ENCODE results near the gene SEC24D.

Gene SEC24D

DNA sequence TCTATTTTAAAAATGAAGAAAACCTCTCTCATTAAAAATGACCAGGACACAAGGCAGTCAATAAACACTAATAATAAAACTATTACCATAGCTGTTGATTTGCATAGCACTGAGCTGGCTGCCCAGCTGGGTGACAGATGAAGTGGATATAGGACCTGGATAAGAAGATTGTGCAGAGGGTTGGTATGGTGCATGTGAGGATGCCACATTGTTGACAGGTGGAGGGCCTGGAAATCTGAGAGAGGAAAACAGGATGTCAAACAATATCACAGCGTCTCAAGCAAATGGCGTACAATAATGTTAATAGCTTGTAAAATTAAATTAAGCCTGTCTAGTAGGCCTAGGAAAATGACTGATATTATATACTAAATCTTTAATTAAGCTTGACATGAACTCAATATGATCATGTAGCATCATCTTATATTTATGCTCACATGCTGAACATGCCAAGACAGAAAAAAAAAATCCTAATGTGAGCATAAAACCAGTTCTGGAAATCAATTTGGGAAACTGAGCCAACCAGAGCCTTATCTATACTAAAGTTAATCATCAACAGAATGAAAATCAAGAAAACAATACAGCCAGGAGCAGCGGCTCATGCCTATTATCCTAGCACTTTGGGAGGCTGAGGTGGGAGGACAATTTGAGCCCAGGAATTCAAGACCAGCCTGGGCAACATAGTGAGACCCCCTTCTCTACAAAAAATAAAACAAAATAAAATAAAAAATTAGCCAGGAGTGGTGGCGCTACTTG lies 18.6 kb downstream of the SEC24D start:
- no peak overlapping the region for H3K27ac ChIP-seq
- TF ChIP-seq ZFX (IDR thresholded peaks at IDR 0.05; ENCODE audit: borderline replicate concordance) = no peak
- TF ChIP-seq, protein P1, sequence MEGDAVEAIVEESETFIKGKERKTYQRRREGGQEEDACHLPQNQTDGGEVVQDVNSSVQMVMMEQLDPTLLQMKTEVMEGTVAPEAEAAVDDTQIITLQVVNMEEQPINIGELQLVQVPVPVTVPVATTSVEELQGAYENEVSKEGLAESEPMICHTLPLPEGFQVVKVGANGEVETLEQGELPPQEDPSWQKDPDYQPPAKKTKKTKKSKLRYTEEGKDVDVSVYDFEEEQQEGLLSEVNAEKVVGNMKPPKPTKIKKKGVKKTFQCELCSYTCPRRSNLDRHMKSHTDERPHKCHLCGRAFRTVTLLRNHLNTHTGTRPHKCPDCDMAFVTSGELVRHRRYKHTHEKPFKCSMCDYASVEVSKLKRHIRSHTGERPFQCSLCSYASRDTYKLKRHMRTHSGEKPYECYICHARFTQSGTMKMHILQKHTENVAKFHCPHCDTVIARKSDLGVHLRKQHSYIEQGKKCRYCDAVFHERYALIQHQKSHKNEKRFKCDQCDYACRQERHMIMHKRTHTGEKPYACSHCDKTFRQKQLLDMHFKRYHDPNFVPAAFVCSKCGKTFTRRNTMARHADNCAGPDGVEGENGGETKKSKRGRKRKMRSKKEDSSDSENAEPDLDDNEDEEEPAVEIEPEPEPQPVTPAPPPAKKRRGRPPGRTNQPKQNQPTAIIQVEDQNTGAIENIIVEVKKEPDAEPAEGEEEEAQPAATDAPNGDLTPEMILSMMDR (IDR thresholded peaks at IDR 0.05) = no peak

DNA sequence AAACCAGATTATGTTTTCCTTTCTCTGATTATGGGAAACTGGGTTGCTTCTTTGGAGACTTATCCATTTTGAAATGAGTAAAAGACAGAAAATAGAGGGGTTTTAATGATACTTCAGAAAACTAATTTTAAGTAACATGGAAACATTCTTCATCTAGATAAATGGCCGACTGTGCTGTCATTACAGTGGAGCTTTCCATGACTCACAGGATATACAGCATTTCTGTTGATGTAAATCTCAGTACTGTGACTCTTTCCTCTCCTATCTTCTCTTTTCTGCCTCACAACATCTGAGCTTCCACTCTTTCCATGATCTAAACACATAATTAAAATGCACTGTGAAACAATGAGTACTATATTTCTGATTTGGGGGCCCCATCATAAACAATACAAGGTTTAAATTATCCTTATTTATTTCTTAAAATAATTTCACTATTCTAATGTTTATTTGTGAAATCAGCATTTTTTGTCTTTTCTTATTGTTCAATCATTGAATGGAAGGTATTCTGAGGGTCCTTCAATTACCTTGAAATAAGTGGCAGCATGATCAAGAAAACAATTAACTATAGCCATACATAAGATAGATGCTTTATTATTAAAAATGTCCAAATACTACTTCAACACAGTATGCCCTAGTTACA lies 19.3 kb downstream of the SEC24D start:
- H3K27ac ChIP-seq = no peak overlapping the region
- TF ChIP-seq, protein P1 (IDR thresholded peaks at IDR 0.05) = no peak
- no peak for TF ChIP-seq ZFX (IDR thresholded peaks at IDR 0.05; ENCODE audit: borderline replicate concordance)

DNA sequence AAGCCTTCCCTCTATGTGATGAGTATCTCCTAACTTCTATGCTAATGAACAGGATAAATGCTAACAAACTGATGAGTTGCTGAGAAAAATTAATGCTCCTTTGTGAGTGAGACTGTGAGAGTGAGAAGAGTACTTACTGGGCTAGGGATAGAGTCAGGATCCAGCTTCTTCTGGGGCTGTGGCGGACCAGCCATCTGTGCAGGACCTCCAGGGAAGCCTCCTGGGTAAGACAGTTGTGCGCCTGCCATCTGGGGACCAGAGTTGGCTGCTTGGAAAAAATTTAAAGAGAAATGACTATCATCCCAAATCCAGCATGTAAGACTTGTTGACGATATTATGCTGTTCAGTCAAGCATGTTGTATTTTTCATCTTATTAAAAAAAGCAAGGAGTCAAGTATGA lies 21.0 kb downstream of the SEC24D start:
- H3K27ac ChIP-seq = no peak overlapping the region

DNA sequence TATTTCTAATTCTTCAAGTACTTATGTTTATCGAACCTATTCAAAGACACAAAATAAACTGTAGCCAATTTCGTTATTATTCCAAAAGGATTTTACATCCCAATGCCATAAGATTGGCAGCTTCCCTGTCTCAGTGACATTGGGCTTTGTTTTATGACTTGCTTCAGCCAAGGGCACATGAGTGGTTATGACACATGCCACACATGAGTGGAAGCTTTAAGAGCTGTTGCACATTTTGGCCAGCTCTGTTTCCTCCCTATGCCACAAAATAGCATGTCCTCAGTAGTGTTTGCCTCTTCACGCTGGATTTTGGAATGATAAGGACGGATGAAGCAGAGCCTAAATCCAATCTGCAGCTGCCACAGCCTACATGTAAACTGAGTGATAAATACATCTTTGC lies 21.9 kb downstream of the SEC24D start:
- TF ChIP-seq, protein P1 (IDR thresholded peaks at IDR 0.05) = no peak

More for the DNA sequence above, 21.0 kb downstream of the SEC24D start:
- TF ChIP-seq, protein P1 (IDR thresholded peaks at IDR 0.05) = no peak
- TF ChIP-seq ZFX (IDR thresholded peaks at IDR 0.05; ENCODE audit: borderline replicate concordance) = no peak

DNA sequence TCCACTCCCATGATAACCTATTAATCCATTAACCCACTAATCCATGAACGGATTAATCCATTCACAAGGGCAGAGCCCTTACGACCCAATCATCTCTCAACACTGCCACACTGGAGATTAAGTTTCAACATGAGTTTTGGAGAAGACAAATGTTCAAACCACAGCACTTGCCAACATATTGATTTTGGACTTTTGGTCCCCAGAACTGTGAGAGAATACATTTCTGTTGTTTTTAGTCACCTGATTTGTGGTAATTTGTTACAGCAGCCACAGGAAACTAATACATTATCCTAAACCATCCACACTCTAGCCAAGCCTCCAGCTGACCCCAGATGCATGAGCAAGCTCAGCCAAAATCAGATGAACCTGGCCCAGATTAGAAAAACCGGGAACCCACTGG lies 22.4 kb downstream of the SEC24D start:
- no peak overlapping the region for H3K27ac ChIP-seq
- TF ChIP-seq, protein P1 (IDR thresholded peaks at IDR 0.05) = no peak
- no peak for TF ChIP-seq ZFX (IDR thresholded peaks at IDR 0.05; ENCODE audit: borderline replicate concordance)

More for the DNA sequence above, 21.9 kb downstream of the SEC24D start:
- H3K27ac ChIP-seq = no peak overlapping the region

DNA sequence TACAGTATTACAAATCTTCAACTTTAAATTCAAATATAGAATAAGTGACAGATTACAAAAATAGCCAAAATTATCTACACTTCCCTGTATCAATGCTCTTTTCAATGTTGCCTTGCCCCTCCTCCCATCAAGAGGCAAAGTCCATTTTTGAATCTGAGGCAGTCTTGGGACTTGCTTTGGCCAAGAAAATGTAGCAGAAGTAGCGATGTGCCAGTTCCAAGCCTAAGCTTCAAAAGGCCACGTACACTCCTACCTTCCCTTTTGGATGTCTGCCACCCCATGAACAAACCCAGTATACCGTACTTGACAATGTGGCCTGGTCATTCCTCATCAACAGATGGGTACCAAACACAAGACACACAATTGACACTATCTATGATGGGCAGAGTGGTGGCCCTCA lies 24.1 kb downstream of the SEC24D start:
- TF ChIP-seq, protein P1 (IDR thresholded peaks at IDR 0.05) = no peak
- TF ChIP-seq ZFX (IDR thresholded peaks at IDR 0.05; ENCODE audit: borderline replicate concordance) = no peak
- H3K27ac ChIP-seq = no peak overlapping the region
